ENCODE measurements around the gene DCN. TPM values are rescaled to one million over a fixed set of nuclear protein-coding genes. Genes with fewer than 3 reads are reported as not detected.

Gene DCN
- total and polyA plus RNA-seq, 2 donors (not counting 3 experiments of a cell fraction or from before 2014, with no cell fraction given) = 0.42 to 0.43 TPM

GRCh38 chr12:91143206-91143605 is 39.4 kb downstream of the DCN start:
- no peak for TF ChIP-seq MAX (IDR thresholded peaks at IDR 0.05; ENCODE audit: insufficient read depth, insufficient read length)
- no peak for TF ChIP-seq EZH2 (IDR thresholded peaks at IDR 0.05; ENCODE audit: borderline replicate concordance, low read depth, low read length, severe bottlenecking)
- no peak for TF ChIP-seq POLR2A (IDR thresholded peaks at IDR 0.05; ENCODE audit: low read depth, low read length)
- TF ChIP-seq, protein P1, sequence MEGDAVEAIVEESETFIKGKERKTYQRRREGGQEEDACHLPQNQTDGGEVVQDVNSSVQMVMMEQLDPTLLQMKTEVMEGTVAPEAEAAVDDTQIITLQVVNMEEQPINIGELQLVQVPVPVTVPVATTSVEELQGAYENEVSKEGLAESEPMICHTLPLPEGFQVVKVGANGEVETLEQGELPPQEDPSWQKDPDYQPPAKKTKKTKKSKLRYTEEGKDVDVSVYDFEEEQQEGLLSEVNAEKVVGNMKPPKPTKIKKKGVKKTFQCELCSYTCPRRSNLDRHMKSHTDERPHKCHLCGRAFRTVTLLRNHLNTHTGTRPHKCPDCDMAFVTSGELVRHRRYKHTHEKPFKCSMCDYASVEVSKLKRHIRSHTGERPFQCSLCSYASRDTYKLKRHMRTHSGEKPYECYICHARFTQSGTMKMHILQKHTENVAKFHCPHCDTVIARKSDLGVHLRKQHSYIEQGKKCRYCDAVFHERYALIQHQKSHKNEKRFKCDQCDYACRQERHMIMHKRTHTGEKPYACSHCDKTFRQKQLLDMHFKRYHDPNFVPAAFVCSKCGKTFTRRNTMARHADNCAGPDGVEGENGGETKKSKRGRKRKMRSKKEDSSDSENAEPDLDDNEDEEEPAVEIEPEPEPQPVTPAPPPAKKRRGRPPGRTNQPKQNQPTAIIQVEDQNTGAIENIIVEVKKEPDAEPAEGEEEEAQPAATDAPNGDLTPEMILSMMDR (IDR thresholded peaks at IDR 0.05; ENCODE audit: extremely low read depth in 1 of 2, insufficient read depth in 1 of 2, low read depth in 1 of 2, low read length in 2 of 2) = no peak
- TF ChIP-seq GATA2 (IDR thresholded peaks at IDR 0.05; ENCODE audit: insufficient read depth, insufficient read length, low read depth, low read length) = no peak
- no peak for TF ChIP-seq FOS (IDR thresholded peaks at IDR 0.05; ENCODE audit: borderline replicate concordance, insufficient read depth, low read length)
- TF ChIP-seq POLR2AphosphoS5 (IDR thresholded peaks at IDR 0.05; ENCODE audit: insufficient read depth, low read depth, low read length) = no peak
- TF ChIP-seq MYC (IDR thresholded peaks at IDR 0.05; ENCODE audit: low read depth, low read length) = no peak
- TF ChIP-seq JUN (IDR thresholded peaks at IDR 0.05; ENCODE audit: borderline replicate concordance, insufficient read depth, insufficient read length, low read depth) = no peak
- Histone ChIP-seq H4K20me1 (replicated peaks; ENCODE audit: control insufficient read depth, extremely low read depth, insufficient read depth, low read length) (no peaks in the 10 kb centered on the region), H3K9me1 (replicated peaks; ENCODE audit: control insufficient read depth, extremely low read depth, insufficient read depth, low read length) (no peaks in the 10 kb centered on the region), H3K9ac (replicated peaks; ENCODE audit: extremely low read depth, insufficient read depth, low read length) (no peak overlapping the region), H3K4me3 (replicated peaks in 1 of 3; ENCODE audit: insufficient read depth in 1 of 3, low read depth in 1 of 3, low read length in 3 of 3) (no peak overlapping the region), H3K9me3 (replicated peaks; ENCODE audit: control insufficient read depth, insufficient read depth, low read length) (no peaks in the 10 kb centered on the region), H3K79me2 (ENCODE audit: control insufficient read depth, insufficient read depth, low read length) (no peaks in the 10 kb centered on the region), H3K27ac (ENCODE audit: insufficient read depth, low read depth, low read length) (no peak overlapping the region), H3K4me2 (ENCODE audit: insufficient read depth, low read length) (no peak overlapping the region), H3K27me3 (ENCODE audit: control insufficient read depth in 2 of 2, insufficient read depth in 2 of 2, low read length in 2 of 2) (no peaks in the 10 kb centered on the region), H2AFZ (ENCODE audit: low read depth, low read length) (peak overlapping the region; percentile 44), H3K36me3 (ENCODE audit: control insufficient read depth in 2 of 2, extremely low read depth in 1 of 2, insufficient read depth in 2 of 2, low read length in 2 of 2) (no peaks in the 10 kb centered on the region), H3K4me1 (ENCODE audit: control insufficient read depth, extremely low read depth, insufficient read depth, low read length) (peaks cover 21% of the 10 kb centered on the region)
- intact Hi-C loops (cut with micrococcal nuclease) = no loop called here
- dilution Hi-C loops (cut with MboI; ENCODE audit: extremely low pct_ligation_motif_present, low sequenced_read_pairs) = no loop called here
- FAIRE-seq = no peak
- CTCF ChIA-PET = interaction anchor here (1.0 kb wide), 1 partner anchor 183 kb away, joined by 3 read pairs; no protein-coding TSS in a partner anchor
- BruUV-seq (replicated peaks) = no TSS peak
- POLR2A ChIA-PET = no interaction called here
- DNase-seq (ENCODE audit: low read depth, low spot score) = peak; percentile 37
